HG03342 (cell line): ENCODE measurements around the gene F5.
"Not testable (repeated sequence)": the region's sequence is repeated elsewhere in the genome, so short reads cannot be mapped to it uniquely, and the experiment has no call there.

Experiments
- ATAC-seq: cut with Tn5 transposase; IDR thresholded peaks from one replicate; pipeline ENCODE4 v1.9.1; 2021; ENCODE audit warnings: mild to moderate bottlenecking, moderate library complexity; ENCODE audit not compliant: unreplicated experiment

The F5 gene

DNA sequence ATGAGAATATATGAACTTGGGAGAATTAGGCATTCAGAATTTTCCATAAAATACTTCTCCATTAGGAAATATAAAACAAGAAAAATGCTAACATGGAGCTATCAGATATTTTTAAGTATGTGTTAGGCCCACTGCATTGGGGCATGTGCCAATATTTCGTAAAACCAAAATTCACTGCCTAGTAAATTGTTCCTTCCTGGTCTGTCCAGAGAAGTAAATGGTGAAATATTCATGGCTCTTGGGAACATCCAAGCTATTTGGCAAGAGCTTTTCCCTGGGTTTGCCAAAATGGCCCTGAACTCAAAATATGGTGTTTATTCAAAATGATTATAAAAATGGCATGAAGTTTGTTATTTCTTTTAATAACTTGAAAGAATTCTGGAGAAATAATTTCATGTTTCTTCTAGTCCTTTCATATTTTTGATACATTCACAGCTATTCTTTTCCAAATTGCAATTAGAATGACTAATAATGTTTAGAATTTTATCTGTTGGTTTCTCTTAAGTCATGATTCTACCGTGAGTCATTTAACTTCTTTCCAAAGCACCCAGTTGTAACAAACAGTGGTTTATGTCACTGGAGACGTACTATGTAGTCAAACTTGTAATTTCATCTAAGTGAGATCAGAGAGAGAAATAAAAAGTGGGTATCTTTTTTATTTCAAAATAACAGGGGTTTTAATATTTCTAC is 74.8 kb downstream of the F5 start:
- ATAC-seq, result no peak

DNA sequence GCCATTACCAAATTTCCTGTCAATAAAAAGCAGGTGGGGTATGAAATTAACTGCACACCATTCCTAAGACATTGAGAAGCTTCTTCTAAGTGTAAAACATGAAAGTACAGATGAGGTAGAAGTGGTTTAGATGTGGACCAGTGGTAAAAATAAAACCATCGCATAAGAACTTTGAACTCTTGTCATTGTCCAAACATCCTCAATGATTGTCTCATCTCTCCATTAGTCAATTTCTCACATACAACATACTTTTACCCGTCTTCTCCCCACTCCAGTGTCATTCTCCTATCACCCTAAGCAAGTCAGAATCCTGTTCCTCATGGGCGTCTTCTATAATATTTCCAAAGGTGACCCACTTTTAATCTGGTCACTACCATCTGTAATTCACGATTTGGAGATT is 76.2 kb downstream of the F5 start:
- ATAC-seq, result no peak

DNA sequence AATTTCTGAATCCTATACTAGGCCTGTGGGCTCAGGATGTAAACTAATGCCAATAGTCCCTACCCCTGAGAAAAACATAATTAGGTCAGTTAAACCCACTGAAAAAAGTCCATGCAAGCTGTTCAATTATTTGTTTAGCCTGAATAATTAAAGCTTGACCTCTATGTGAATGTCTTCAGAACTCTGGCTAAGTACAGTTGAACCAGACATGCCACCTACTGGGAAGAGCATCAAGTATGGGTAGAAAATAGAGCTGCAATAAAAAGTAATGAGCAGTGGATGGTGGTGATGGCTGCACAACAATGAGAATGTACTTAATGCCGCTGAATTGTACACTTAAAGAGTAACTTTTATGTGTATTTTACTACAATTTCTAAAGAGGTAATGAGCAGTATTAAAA is 76.9 kb downstream of the F5 start:
- ATAC-seq, result no peak

- no peak for ATAC-seq
Observed at GRCh38 chr1:169508432-169509338, 77.6 kb downstream of the F5 start.

- ATAC-seq, result no peak
Observed at GRCh38 chr1:169507413-169507812, 78.9 kb downstream of the F5 start.

- not testable (repeated sequence) for ATAC-seq
Observed at GRCh38 chr1:169503601-169504000, 82.7 kb downstream of the F5 start.

GRCh38 chr1:169499807-169500206 is 86.5 kb downstream of the F5 start:
- ATAC-seq, result no peak

- ATAC-seq, result no peak
Observed at GRCh38 chr1:169497317-169497716, 89.0 kb downstream of the F5 start.

DNA sequence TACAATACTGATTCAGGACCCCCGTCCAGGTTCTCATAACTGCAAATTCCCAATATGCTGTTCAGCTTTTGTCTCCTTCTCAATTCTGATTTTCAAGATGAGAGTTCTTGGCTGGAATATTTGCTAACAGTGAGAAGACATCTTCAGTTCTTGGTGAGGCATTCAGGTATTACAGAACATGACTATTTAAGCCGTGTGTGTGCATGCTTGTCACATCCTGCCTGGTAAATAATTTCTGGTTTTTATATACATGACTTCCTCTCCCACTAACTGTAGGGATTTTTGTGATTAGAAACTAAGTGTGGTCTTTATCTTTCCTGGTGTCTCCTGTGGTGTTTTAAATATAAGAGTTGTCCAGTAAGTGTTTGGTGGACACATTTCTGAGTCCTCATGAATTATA is 90.4 kb downstream of the F5 start:
- ATAC-seq, result no peak

GRCh38 chr1:169495046-169495775 is 91.1 kb downstream of the F5 start:
- ATAC-seq, result no peak

DNA sequence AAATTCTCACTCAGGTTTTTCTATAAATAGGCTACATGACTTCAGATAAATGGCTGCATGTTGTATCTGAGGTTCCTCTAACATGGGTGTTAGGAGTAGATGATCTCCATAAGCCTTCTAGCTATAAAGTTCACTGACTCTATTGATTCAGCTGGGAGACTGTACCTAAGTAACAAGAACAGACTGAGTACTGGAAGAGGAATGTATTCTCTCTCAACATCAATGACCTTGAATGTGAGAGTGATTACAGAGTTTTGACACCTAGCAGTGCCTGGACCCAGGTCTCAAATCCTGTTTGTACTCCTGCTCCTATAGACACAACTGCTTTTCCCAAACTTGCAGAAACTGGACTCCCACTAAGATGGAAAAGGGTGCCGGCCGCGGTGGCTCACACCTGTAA is 91.9 kb downstream of the F5 start:
- no peak for ATAC-seq

GRCh38 chr1:169493251-169493650 is 93.0 kb downstream of the F5 start:
- no peak for ATAC-seq

- peak; percentile 55 for ATAC-seq
Observed at GRCh38 chr1:169491845-169492281, 94.4 kb downstream of the F5 start.

DNA sequence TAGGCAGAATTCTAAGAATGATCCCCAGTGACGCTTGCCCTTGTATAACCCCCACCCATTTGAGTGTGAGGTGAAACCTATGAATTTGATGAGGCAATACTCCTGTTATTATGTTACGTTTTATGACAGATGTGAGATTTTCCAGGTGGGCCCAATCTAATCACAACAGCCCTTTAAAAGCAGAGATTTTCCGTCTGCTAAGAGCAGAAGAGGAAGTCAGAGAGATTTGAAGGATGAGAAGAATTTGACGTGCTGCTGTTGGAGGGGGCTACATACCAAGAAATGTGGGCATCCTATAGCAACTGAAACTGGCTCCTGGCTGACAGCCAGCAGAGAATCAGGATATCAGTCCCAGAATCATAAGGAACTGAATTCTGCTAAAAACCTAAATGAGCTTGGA is 98.1 kb downstream of the F5 start:
- no peak for ATAC-seq

- no peak for ATAC-seq
Observed at GRCh38 chr1:169487561-169487960, 98.7 kb downstream of the F5 start.

GRCh38 chr1:169487133-169487532 is 99.1 kb downstream of the F5 start:
- ATAC-seq, result no peak

- no peak for ATAC-seq
Observed at GRCh38 chr1:169486281-169487051, 99.8 kb downstream of the F5 start.

DNA sequence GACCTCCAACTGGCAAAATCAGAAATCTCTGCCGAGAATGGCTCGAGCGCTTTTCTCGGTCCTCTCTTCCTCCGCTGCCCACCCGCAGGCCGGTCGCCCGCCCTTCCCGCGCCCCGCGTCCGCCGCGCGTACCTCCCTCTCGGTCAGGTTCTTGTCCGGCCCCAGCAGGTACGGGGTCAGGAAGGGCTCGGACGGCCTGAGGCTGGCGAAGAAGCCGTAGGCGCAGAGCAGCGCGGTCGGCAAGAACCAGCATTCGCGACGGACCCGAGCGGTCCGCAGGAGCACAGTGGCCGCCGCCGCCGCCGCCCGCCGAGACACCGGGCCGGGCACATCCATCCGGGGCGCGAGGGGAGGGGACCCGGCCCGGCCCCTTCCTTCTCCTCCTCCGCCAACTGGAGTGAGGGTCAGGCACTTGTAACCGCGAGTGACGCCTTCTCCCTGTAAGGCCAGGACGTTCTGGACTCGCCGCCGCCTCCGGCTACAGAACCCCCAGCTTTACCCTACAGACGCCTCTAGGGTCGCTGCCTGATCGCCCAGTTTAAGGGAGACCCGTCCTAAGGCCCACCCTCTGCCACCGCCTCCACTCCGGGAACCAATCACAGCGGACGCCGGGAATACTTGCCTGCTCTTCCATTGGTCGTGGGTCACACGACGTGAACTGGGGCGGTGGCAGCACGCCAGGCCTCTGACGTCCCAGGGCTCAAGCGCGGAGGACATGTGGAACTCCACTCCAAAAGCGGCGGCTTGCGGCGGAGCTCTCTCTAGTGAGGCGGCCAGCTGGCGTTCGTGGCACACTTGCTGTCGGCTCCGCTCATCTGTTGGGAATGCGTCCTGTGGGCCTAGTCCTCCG is 100.6 kb downstream of the F5 start, which contains the start of gene SLC19A2:
Gene SLC19A2, minus strand, starts transcription at position 514 of the 850 bp plus-strand sequence. Its CDS starts 178 bp downstream, at position 336.
- peak; percentile 98 for ATAC-seq

- peak; percentile 22 for ATAC-seq
Observed at GRCh38 chr1:169484683-169485430, 101.4 kb downstream of the F5 start.
